Measurements from ENCODE around the gene PDGFC.
A peak's percentile ranks its signal among the peaks of the same experiment; 100 is the strongest.

GRCh38 chr4:156970501-156971164 is 966 bp downstream of the PDGFC start:
- TF ChIP-seq SIN3A (IDR thresholded peaks at IDR 0.05; ENCODE audit: borderline replicate concordance, insufficient read depth, low read depth, low read length) (no peak), POLR2AphosphoS5 (IDR thresholded peaks at IDR 0.05; ENCODE audit: low read depth, low read length) (no peak), CTCF (IDR thresholded peaks at IDR 0.05) (peak; percentile 22; the same call in 1 of the 2 replicates)

All from Panc1 (cell line).